Glutamatergic neuron (in vitro differentiated cells): ENCODE measurements around the gene RFTN2. TPM values are rescaled to one million over a fixed set of nuclear protein-coding genes. Genes with fewer than 3 reads are reported as not detected.
A peak's percentile ranks its signal among the peaks of the same experiment; 100 is the strongest.

Experiments
- DNase-seq: peaks from one replicate; pipeline ENCODE4 v3.0.0; 2022
- H3K27ac Mint-ChIP-seq: one replicate; pipeline ENCODE4 v1.8.0; 2020; ENCODE audit warnings: mild to moderate bottlenecking, mixed read lengths, inconsistent platforms; ENCODE audit not compliant: unreplicated experiment
- H3K27me3 Mint-ChIP-seq: one replicate; pipeline ENCODE4 v1.8.0; 2020; ENCODE audit warnings: mild to moderate bottlenecking, moderate library complexity, mixed read lengths, inconsistent platforms; ENCODE audit not compliant: unreplicated experiment
- H3K36me3 Mint-ChIP-seq: one replicate; pipeline ENCODE4 v1.8.0; 2020; ENCODE audit warnings: mild to moderate bottlenecking, mixed read lengths, inconsistent platforms; ENCODE audit not compliant: unreplicated experiment
- H3K4me1 Mint-ChIP-seq: one replicate; pipeline ENCODE4 v1.8.0; 2020; ENCODE audit warnings: mild to moderate bottlenecking, low read depth, mixed read lengths, inconsistent platforms; ENCODE audit not compliant: unreplicated experiment
- H3K4me3 Mint-ChIP-seq: one replicate; pipeline ENCODE4 v1.8.0; 2020; ENCODE audit warnings: mild to moderate bottlenecking, mixed read lengths, inconsistent platforms; ENCODE audit not compliant: unreplicated experiment
- H3K9me3 Mint-ChIP-seq: one replicate; pipeline ENCODE4 v1.8.0; 2020; ENCODE audit warnings: mild to moderate bottlenecking, moderate library complexity, mixed read lengths, inconsistent platforms; ENCODE audit not compliant: unreplicated experiment
- total RNA-seq: library from RNA; stranded (reverse); fragmentation: NEBNext Ultra II Directional; extraction: Animal tissue kit (Norgen Biotek cat#: 25700); gene quantifications from one replicate; pipeline ENCODE4 v1.2.1, GENCODE V29; 2021; ENCODE audit not compliant: unreplicated experiment
- TF ChIP-seq, protein P1 (sequence below): fragments of 200-600 bp; sonication (generic); IDR thresholded peaks from one replicate; pipeline ENCODE4 v1.5.0; 2021; ENCODE audit not compliant: partially characterized antibody, unreplicated experiment

The RFTN2 gene
- total RNA-seq, 1 donor from 2014 or later = 2.5 TPM

DNA sequence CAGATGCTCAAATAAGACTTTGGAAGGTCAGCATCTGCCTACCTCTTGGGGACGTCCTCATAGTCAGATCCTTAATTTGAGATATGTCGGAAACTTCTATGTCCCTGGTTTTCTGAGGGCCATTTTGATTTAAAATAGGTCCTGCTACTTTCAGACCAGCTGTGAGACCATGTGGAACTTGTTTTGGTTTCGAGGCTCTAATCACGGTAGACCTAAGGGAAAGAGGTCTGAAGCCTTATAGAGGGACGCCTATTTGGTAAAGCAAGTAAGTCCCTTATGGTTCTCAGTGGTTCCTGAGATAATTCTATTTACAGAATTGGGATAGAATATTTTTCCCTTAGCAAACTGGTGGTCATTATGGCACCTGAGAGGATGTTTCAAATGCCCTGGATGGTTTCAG is 75.1 kb downstream of the RFTN2 start:
- DNase-seq = no peak
- Mint-ChIP-seq H3K36me3 (no peaks in the 10 kb centered on the region), H3K4me3 (no peak overlapping the region), H3K27me3 (peaks cover 2% of the 10 kb centered on the region), H3K4me1 (no peaks in the 10 kb centered on the region), H3K27ac (no peak overlapping the region), H3K9me3 (no peaks in the 10 kb centered on the region)
- TF ChIP-seq, protein P1, sequence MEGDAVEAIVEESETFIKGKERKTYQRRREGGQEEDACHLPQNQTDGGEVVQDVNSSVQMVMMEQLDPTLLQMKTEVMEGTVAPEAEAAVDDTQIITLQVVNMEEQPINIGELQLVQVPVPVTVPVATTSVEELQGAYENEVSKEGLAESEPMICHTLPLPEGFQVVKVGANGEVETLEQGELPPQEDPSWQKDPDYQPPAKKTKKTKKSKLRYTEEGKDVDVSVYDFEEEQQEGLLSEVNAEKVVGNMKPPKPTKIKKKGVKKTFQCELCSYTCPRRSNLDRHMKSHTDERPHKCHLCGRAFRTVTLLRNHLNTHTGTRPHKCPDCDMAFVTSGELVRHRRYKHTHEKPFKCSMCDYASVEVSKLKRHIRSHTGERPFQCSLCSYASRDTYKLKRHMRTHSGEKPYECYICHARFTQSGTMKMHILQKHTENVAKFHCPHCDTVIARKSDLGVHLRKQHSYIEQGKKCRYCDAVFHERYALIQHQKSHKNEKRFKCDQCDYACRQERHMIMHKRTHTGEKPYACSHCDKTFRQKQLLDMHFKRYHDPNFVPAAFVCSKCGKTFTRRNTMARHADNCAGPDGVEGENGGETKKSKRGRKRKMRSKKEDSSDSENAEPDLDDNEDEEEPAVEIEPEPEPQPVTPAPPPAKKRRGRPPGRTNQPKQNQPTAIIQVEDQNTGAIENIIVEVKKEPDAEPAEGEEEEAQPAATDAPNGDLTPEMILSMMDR = no peak

DNA sequence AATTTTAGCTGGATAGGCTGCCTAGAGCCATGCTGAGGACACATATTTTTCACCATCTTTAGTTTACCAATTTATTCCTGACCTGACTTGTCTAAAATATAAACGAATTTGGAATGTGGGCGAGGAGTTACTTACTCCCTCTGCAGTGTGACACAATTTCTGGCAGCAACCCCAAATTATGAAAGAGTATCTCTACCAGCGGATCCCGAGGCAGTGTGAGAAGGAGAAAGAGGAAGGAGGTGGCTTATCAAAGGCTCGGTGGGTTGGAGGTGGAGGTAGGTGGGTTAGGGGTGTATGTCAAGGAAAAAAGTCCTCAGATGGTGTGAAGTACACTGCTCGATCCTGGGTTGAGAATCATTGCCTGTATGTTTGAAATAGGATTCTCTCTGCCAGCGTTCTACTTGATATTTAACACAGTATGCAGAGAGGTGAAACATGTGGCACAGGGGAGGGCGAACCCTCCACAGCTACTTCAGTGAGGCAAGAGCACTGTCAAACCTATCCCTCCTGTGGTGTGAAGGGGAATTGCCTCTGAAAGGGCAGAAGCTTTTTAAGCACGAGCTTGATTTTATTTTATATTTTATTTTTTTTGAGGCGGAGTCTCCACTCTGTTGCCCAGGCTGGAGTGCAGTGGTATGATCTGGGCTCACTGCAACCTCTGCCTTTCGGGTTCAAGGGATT is 76.0 kb downstream of the RFTN2 start:
- Mint-ChIP-seq H3K4me1 (no peaks in the 10 kb centered on the region), H3K27me3 (peaks cover 2% of the 10 kb centered on the region), H3K36me3 (no peaks in the 10 kb centered on the region), H3K9me3 (no peaks in the 10 kb centered on the region), H3K4me3 (no peak overlapping the region), H3K27ac (no peak overlapping the region)
- no peak for DNase-seq
- TF ChIP-seq, protein P1 = peak; percentile 42

DNA sequence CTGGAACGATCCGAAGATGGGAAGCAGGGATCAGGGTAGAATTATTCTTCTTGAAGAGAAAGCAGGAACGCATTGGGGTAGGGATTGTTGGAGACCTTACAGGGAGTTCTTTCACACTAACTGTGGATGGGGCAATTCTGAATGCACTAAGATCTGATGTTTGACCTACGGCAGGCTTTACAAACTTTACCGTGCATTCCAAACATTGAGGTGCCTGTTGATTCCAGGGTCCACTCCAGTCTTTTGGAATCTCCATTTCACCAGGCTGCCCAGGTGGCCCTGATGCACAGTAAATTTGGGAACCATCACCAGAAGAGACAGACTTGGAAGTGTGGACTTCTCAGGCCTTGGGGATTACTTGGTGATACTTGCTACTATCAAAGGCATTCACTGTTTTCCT is 76.9 kb downstream of the RFTN2 start:
- no peak overlapping the region for H3K27ac Mint-ChIP-seq
- H3K4me3 Mint-ChIP-seq = no peak overlapping the region
- no peaks in the 10 kb centered on the region for H3K9me3 Mint-ChIP-seq
- H3K36me3 Mint-ChIP-seq = no peaks in the 10 kb centered on the region
- no peak for DNase-seq
- H3K27me3 Mint-ChIP-seq = peaks cover 2% of the 10 kb centered on the region
- TF ChIP-seq, protein P1 = no peak
- no peaks in the 10 kb centered on the region for H3K4me1 Mint-ChIP-seq

DNA sequence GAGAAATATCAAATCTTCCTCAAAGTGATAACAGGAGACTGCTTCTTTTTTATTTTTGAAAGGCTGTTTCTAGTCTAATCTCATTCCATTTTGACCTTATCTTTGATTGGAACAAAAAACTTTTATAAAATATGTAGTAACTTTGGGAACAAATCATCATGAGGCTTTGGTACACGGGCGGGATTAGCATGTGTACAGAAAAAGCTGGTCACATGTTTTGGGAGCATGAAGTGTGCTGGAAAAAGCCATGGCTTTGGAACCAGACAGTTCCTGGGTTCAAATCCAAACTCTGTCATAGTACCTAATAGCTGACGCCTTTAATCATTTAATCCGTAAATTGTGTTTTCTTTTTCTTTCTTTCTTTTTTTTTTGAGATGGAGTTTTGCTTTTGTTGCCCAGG is 78.2 kb downstream of the RFTN2 start:
- no peak for DNase-seq
- TF ChIP-seq, protein P1 = no peak
- Mint-ChIP-seq H3K27me3 (peaks cover 2% of the 10 kb centered on the region), H3K4me1 (no peaks in the 10 kb centered on the region), H3K36me3 (no peaks in the 10 kb centered on the region), H3K27ac (no peak overlapping the region), H3K9me3 (no peaks in the 10 kb centered on the region), H3K4me3 (no peak overlapping the region)

DNA sequence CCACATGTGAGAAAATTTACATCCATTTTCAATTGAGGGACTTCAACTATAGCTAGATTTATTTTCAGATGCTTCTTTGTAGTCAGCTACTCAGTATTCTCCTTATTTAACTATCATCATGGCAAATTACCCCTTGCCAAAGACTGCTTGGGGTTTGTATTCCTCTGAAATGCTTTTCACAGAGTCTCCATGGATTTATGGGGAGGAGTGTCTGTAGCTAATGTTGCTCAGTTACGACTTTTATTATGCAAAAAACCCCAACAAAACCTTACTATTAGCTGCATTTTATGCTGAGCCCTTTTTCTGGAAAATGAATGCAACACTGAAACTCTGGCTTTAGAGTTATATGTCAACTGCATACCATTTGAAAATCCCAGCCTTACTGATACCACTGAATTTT is 78.6 kb downstream of the RFTN2 start:
- Mint-ChIP-seq H3K4me1 (no peaks in the 10 kb centered on the region), H3K27ac (no peak overlapping the region), H3K9me3 (no peaks in the 10 kb centered on the region), H3K36me3 (no peaks in the 10 kb centered on the region), H3K4me3 (no peak overlapping the region), H3K27me3 (peaks cover 2% of the 10 kb centered on the region)
- TF ChIP-seq, protein P1 = no peak
- no peak for DNase-seq
